BJ (cell line): ENCODE results near the gene PLXNB3. TPM values are rescaled to one million over a fixed set of nuclear protein-coding genes. Genes with fewer than 3 reads are reported as not detected.
"Not testable (repeated sequence)": the region's sequence is repeated elsewhere in the genome, so short reads cannot be mapped to it uniquely, and the experiment has no call there.

Source experiments
- CTCF ChIA-PET: fragments of 350-600 bp; formaldehyde crosslinking; extraction: SDS; loops from one replicate; lab custom pipeline; 2021; ENCODE audit warnings: antibody characterized with exemption, inconsistent platforms; lab: Yijun Ruan, JAX
- POLR2A ChIA-PET: fragments of 300-600 bp; sonication (Branson Sonifier 250); formaldehyde crosslinking; extraction: SDS; loops from one replicate; lab custom pipeline; 2021; ENCODE audit warnings: antibody characterized with exemption; lab: Charles Lee
- DNase-seq: peaks from one replicate; pipeline ENCODE4 v3.0.0-alpha.2; 2011; ENCODE audit warnings: low read depth
- H3K27me3 ChIP-seq: 2 replicates; pipeline ENCODE4 v1.6.0; 2011; ENCODE audit warnings: low read length; ENCODE audit not compliant: control insufficient read depth, insufficient read depth
- H3K36me3 ChIP-seq: 2 replicates; pipeline ENCODE4 v1.5.1; 2011; ENCODE audit warnings: low read length; ENCODE audit not compliant: control insufficient read depth, insufficient read depth
- H3K4me3 ChIP-seq: 2 replicates; pipeline ENCODE4 v1.5.1; 2011; ENCODE audit warnings: low read depth, mild to moderate bottlenecking, control low read depth, low read length
- polyA plus RNA-seq: library from polyadenylated mRNA; depleted of rRNA; stranded (reverse); fragments of >200 nt; gene quantifications from 2 replicates; pipeline ENCODE4 v1.2.3, GENCODE V29; 2011
- TF ChIP-seq, protein P1 (sequence below): IDR thresholded peaks from 2 replicates; pipeline ENCODE4 v1.5.1; 2011; ENCODE audit warnings: low read depth, mild to moderate bottlenecking, control low read depth, inconsistent platforms, low read length, moderate library complexity; ENCODE audit not compliant: insufficient read depth

Gene PLXNB3
- polyA plus RNA-seq, 1 experiment = 8.2 TPM

DNA sequence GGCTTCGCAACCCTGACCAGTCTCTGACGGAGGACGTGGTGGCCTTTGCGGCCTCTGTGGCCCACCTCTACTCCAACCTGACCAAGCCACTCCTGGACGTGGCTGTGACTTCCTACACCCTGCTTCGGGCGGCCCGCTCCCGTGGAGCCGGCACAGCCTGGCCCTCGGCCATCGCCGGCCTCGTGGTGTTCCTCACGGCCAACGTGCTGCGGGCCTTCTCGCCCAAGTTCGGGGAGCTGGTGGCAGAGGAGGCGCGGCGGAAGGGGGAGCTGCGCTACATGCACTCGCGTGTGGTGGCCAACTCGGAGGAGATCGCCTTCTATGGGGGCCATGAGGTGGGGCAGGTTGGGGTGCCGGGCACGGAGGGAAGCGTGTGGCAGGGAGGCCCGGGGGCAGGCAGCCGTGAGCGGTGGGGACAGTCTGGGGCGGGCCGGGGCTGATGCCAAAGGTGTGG, 38.2 kb upstream of the PLXNB3 start:
- H3K36me3 ChIP-seq = no peaks in the 10 kb centered on the region
- H3K4me3 ChIP-seq = peak overlapping the region; percentile 8; the same call in 1 of the 2 replicates
- CTCF ChIA-PET = interaction anchor here (1.0 kb wide), 1 partner anchor 21 kb away, joined by 3 read pairs; no protein-coding TSS in a partner anchor
- H3K27me3 ChIP-seq = no peaks in the 10 kb centered on the region
- TF ChIP-seq, protein P1, sequence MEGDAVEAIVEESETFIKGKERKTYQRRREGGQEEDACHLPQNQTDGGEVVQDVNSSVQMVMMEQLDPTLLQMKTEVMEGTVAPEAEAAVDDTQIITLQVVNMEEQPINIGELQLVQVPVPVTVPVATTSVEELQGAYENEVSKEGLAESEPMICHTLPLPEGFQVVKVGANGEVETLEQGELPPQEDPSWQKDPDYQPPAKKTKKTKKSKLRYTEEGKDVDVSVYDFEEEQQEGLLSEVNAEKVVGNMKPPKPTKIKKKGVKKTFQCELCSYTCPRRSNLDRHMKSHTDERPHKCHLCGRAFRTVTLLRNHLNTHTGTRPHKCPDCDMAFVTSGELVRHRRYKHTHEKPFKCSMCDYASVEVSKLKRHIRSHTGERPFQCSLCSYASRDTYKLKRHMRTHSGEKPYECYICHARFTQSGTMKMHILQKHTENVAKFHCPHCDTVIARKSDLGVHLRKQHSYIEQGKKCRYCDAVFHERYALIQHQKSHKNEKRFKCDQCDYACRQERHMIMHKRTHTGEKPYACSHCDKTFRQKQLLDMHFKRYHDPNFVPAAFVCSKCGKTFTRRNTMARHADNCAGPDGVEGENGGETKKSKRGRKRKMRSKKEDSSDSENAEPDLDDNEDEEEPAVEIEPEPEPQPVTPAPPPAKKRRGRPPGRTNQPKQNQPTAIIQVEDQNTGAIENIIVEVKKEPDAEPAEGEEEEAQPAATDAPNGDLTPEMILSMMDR = no peak
- no peak for DNase-seq
- POLR2A ChIA-PET = no interaction called here

DNA sequence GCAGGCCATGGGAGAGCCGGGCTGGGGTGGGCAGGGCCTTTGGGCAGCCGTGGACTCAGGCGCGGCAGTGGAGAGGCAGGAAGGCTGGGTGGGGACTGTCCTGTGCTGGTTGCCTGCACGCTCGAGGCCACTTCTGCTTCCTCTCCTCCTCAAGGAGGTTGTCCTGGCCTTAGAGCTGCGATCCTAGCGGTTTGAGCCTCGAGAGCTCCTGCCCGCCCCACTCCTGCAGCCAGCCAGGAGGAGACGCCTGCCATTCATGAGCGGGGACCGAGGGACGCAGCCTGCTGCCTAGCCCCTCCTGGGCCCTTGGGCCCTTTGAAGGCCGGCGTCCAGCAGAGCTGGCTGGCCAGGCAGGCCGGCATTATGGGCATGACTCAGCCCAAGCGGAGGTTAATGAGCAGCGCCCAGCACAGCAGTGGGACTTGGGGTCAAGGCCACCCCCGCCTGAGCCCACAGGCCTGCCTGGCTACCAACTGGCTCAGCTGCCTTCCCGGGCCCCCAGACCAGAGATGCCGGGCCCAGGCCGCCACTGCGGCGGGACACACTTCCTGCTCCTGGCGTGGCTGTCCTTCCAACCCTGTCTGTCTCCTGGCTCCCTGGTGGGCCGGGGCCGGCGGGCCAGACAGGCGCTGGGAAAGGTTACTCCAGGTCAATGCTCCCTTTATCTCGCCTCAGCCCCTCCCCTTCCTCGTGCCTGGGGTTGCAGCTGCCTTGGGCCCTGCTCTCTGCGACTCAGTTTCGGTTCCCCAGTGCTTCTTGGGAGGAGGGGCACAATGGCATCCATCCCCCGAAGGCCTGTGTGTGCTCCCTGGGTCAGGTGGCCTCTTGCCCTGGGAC, 37.5 kb upstream of the PLXNB3 start:
- POLR2A ChIA-PET = no interaction called here
- CTCF ChIA-PET = interaction anchor here (1.0 to 1.2 kb wide), 2 partner anchors 18 to 22 kb away, joined by 3 read pairs; no protein-coding TSS in a partner anchor
- TF ChIP-seq, protein P1 = no peak
- no peaks in the 10 kb centered on the region for H3K36me3 ChIP-seq
- no peak for DNase-seq
- H3K27me3 ChIP-seq = no peaks in the 10 kb centered on the region
- H3K4me3 ChIP-seq = peak overlapping the region; percentile 8

DNA sequence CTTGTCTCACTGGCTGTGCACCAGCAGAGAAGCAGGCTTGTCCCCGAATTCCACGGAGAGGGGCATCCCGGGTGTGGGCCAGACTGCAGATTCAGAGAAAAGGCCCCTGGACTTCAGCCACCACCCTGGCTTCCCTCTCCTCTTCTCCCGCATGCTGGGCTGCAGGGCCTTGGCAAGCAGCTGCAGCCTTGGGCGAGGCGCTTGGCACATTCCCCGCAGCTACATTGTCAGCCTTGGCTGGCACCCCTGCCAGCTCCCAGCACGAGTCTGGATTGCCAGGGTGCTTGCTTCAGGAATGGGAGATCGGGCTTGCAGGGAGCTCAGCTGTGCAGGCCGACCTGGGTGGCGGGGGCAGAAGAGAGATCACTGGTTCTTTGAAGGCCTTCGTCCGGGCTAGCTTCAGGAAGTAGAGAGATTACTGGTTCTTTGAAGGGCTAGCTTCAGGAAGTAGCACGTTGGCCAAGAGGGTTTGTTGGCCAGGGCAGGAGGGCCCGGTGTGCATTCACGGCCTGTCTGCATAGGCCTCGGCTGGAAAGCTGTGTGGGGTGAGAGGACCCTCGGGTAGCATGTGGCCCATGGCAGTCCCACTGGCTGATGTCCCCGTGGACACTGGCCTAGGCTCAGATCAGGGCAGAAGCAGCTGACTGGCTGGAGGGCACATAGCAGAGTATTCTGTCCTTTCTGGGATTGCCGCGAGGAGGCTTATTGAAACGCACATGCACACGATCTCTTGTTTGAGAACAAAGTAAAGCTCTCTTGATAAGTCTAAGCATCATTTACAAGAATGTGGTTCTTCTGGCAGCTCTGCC, 36.7 kb upstream of the PLXNB3 start:
- no peaks in the 10 kb centered on the region for H3K27me3 ChIP-seq
- TF ChIP-seq, protein P1 = no peak
- ChIA-PET CTCF (interaction anchor here (1.2 kb wide), 1 partner anchor 17 kb away, joined by 3 read pairs; no protein-coding TSS in a partner anchor), POLR2A (no interaction called here)
- no peak for DNase-seq
- no peaks in the 10 kb centered on the region for H3K36me3 ChIP-seq
- peak overlapping the region; percentile 3 for H3K4me3 ChIP-seq

DNA sequence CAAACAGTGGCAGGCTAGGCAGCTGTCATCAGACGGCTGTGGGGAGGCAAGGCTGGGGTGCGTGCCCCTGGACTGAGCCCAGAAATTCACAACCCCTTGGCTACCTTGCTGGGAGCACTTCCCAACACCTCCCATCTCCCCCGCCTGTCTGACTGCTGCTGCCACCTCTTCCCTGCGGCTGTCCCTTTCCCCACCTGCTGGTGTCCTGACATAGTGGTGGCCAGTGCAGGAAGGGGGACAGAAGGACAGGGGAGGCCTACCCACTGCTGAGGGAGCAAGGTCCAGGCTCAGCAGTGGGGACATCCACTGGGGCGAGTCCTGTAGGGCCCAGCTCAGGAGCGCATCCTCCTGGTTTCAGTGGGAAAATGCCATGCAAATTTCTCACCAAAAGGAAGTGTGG, 36.0 kb upstream of the PLXNB3 start:
- H3K27me3 ChIP-seq = no peaks in the 10 kb centered on the region
- H3K4me3 ChIP-seq = no peak overlapping the region
- TF ChIP-seq, protein P1 = no peak
- no peaks in the 10 kb centered on the region for H3K36me3 ChIP-seq
- CTCF ChIA-PET = no interaction called here
- POLR2A ChIA-PET = no interaction called here
- no peak for DNase-seq

DNA sequence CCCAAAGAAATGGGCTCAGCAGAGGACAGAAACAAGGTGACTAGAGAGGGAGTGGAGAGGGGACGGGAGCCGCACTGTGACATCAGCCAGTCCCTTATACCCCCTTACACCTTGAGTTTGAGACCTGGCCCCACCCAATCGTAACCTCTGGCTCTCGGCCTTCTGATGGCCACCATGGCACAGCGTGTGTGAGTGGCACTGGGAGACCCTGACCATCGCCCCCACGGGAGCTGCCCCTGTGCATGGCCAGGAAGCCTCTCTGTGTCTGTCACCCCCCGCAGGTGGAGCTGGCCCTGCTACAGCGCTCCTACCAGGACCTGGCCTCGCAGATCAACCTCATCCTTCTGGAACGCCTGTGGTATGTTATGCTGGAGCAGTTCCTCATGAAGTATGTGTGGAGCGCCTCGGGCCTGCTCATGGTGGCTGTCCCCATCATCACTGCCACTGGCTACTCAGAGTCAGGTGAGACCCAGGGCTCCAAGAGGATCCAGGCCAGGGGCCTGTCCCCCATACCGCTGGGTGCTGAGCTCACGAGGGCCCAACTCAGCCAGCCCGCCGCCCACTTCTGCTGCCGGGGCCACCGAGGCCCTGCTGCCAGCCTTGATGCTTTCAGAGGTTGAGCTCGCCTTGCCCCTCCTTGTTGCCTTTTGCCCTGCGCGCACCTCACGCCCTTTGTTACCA, 35.0 kb upstream of the PLXNB3 start:
- Histone ChIP-seq H3K27me3 (no peaks in the 10 kb centered on the region), H3K36me3 (no peaks in the 10 kb centered on the region; the same call in 1 of the 2 replicates), H3K4me3 (no peak overlapping the region)
- ChIA-PET CTCF (no interaction called here), POLR2A (no interaction called here)
- no peak for DNase-seq
- TF ChIP-seq, protein P1 = no peak

DNA sequence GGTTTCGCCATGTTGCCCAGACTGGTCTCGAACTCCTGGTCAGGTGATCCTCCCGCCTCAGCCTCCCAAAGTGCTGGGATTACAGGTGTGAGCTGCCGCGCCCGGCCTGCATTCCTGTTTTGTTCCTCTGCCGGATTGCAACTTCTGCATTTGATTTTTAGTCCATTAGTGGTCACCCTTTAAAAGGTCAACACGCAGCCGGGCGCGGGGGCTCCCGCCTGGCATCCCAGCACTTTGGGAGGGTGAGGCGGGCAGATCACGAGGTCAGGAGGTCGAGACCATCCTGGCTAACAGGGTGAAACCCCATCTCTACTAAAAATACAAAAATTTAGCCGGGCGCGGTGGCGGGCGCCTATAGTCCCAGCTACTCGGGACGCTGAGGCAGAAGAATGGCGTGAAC, 33.9 kb upstream of the PLXNB3 start:
- H3K4me3 ChIP-seq, CTCF ChIA-PET, POLR2A ChIA-PET, H3K27me3 ChIP-seq, H3K36me3 ChIP-seq, DNase-seq: not testable (repeated sequence)
